RWPE1 (cell line): ENCODE data around the gene RACGAP1.

Source experiments
- CTCF ChIA-PET: fragments of 350-600 bp; sonication (Branson Sonifier 250); formaldehyde crosslinking; extraction: SDS; loops from one replicate; lab custom pipeline; 2021; lab: Yijun Ruan, JAX
- POLR2A ChIA-PET: fragments of 400-600 bp; formaldehyde crosslinking; extraction: SDS; loops from one replicate; lab custom pipeline; 2020; ENCODE audit warnings: antibody characterized with exemption; ENCODE audit not compliant: low non-redundant PET; lab: Yijun Ruan, JAX
- DNase-seq: peaks from one replicate; pipeline ENCODE4 v3.0.0; 2012; ENCODE audit warnings: low spot score
- H3K27ac ChIP-seq: fragments of 450-650 bp; 2 replicates; pipeline ENCODE4 v1.5.1; 2017
- CTCF ChIP-seq: fragments of 450-650 bp; conservative IDR thresholded peaks from 2 replicates; pipeline ENCODE4 v1.5.1; 2017; ENCODE audit warnings: low read depth, mild to moderate bottlenecking

RACGAP1 gene

DNA sequence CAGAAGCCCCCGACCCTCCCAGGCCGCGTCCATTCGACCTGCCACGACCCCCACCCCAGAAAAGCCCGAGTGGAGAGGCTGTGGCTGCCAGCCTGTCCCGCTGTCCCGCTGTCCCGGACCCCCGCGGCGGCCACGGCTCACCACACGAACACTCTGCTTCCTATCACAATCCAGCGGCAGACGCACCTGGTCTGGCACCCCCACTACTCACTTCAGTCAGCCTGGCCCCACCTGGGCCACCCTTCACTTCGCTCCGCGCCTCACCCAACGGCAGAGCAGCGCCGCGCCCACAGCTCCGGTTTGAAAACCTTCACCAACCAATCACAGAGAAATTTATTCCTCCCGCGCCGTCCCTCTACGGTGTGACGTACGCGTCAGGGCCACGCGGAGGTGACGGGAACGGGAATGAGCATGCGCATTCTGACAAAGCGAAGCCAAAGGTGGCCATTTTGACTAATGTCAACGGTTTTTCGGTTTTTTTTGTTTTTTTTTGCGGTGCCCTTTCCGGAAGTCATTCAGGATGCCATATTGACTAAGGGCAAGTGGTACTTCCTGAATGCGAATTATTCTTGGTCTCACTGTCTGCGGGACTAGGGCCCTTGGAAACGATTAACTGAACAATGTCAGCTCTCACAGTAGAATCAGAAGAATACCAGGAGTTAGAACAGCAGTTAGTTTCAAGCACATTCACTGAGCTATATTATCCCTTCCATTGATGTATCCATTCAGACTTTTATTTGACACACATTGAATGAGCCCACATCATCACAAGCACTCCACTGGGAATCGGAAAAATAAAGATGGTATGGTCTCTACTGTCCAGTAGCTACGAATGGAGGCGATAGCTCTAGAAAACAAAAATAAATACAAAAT, at the start of gene RACGAP1:
RACGAP1 (minus strand) TSS at position 308 of the 873 bp plus-strand sequence. CDS start 8,779 bp downstream, outside the sequence.
- no peak for TF ChIP-seq CTCF
- DNase-seq = peak; percentile 98
- H3K27ac ChIP-seq = peak within 1 kb of the TSS; percentile 85
- ChIA-PET POLR2A (interaction anchor here (0.6 to 0.7 kb wide), 2 partner anchors 9 to 1964 kb away, joined by 4 to 5 read pairs; no protein-coding TSS in a partner anchor), CTCF (interaction anchor here (1.3 to 1.5 kb wide), 2 partner anchors 14 to 51 kb away, joined by 6 to 9 read pairs; no protein-coding TSS in a partner anchor)

DNA sequence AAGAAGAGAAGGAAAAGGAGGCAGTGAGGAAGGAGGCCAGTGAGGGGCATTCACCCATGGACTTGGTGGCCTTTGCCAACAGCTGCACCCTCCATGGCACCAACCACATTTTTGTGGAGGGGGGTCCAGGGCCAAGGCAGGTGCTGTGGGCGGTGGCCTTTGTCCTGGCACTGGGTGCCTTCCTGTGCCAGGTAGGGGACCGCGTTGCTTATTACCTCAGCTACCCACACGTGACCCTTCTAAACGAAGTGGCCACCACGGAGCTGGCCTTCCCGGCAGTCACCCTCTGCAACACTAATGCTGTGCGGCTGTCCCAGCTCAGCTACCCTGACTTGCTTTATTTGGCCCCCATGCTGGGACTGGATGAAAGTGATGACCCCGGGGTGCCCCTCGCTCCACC, 48.4 kb upstream of the RACGAP1 start:
- TF ChIP-seq CTCF = no peak
- POLR2A ChIA-PET = no interaction called here
- no peak for DNase-seq
- CTCF ChIA-PET = interaction anchor here (0.6 to 1.6 kb wide), 4 partner anchors 35 to 300 kb away, joined by 3 to 4 read pairs (median 3); no protein-coding TSS in a partner anchor
- no peak overlapping the region; the same call in 1 of the 2 replicates for H3K27ac ChIP-seq

DNA sequence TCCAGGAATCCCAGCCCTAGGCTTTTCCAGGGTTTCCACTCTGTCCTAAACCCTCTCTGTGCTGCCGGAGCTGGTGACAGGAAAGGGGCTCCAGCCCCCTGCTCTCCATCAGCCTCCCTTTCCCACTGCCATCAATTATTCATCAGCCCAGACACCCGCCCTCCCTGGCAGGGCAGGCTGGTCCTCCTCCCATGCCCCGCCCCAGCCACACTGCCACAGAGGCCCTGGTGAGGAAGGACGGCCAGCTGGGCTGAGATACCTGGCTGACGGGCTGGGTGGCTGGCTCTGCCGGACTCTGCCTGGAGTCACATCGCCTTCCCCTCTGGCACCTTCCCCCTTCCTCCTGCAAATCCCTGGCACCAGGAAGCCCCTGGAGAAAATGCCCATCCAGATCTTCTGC, 47.9 kb upstream of the RACGAP1 start:
- no peak for TF ChIP-seq CTCF
- POLR2A ChIA-PET = no interaction called here
- DNase-seq = no peak
- CTCF ChIA-PET = interaction anchor here (0.6 to 1.6 kb wide), 2 partner anchors 34 to 37 kb away, joined by 3 to 4 read pairs; no protein-coding TSS in a partner anchor
- H3K27ac ChIP-seq = no peak overlapping the region; the same call in 1 of the 2 replicates

- H3K27ac ChIP-seq = no peak overlapping the region
- no peak for DNase-seq
- TF ChIP-seq CTCF = no peak
- ChIA-PET POLR2A (no interaction called here), CTCF (no interaction called here)
Measured at GRCh38 chr12:50072198-50072907, 47.1 kb upstream of the RACGAP1 start.

DNA sequence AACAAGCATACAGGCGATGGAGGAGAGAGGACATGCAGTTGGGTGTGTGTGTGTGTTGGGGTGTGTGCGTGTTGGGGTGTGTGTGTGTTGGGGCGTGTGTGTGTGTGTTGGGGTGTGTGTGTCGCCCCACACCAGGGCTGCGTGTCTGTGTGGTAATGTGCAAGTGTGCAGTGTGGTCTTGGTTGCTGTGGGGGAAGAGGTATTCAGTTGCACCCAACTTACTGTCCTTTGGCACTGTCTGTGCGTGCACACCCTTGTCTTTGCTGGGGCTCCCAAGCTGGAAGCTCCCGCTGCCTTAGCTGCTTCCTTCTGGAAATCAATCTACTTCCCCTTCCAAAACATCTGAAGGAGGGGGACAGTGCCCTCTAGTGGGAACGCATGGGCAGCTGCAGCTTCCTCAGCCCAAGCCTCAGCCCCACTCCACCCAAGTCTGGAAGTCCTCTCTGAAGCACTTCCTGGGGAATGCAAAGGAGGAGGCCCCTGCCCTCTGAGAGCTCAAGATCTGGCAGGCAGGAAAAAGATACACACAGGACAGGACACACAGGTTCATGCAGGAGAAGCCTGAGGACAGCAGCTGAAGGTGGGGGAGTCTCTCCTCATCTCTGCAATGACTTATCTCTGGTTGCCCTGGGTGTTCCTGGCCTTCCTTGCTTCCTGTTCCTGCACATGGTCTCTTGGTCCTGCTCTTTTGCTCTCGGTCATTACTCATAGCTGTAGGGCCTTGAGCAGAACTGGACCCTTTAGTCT, 45.2 kb upstream of the RACGAP1 start:
- DNase-seq = peak; percentile 64
- TF ChIP-seq CTCF = peak; percentile 96
- CTCF ChIA-PET = interaction anchor here (0.6 to 4.8 kb wide), 23 partner anchors 11 to 1411 kb away, joined by 3 to 37 read pairs (median 4); partner anchors contain the start of genes AQP2, AQP6 and SMARCD1
- POLR2A ChIA-PET = no interaction called here
- H3K27ac ChIP-seq = peak overlapping the region; percentile 56
